ENCODE measurements around the gene PNLIPRP1.

Gene PNLIPRP1

GRCh38 chr10:116633216-116633600 is 42.4 kb downstream of the PNLIPRP1 start:
- DNase-seq, result no peak

- DNase-seq, result no peak
These were observed 43.6 kb downstream of the PNLIPRP1 start for GRCh38 chr10:116634126-116634975.

- DNase-seq, result no peak
These were observed 45.6 kb downstream of the PNLIPRP1 start for GRCh38 chr10:116636385-116636784.

GRCh38 chr10:116636976-116637375 is 46.2 kb downstream of the PNLIPRP1 start:
- no peak for DNase-seq

- no peak for DNase-seq
These were observed 47.1 kb downstream of the PNLIPRP1 start for GRCh38 chr10:116637830-116638229.

GRCh38 chr10:116646502-116646901 is 55.7 kb downstream of the PNLIPRP1 start:
- no peak for DNase-seq

- no peak for DNase-seq
These were observed 58.1 kb downstream of the PNLIPRP1 start for GRCh38 chr10:116648903-116649302.

- no peak for DNase-seq
These were observed 63.1 kb downstream of the PNLIPRP1 start for GRCh38 chr10:116653885-116654284.

- no peak for DNase-seq
These were observed 64.1 kb downstream of the PNLIPRP1 start for GRCh38 chr10:116654816-116655215.

- no peak for DNase-seq
These were observed 64.8 kb downstream of the PNLIPRP1 start for GRCh38 chr10:116655568-116655967.

GRCh38 chr10:116656044-116656443 is 65.3 kb downstream of the PNLIPRP1 start:
- no peak for DNase-seq

- DNase-seq, result no peak
These were observed 67.2 kb downstream of the PNLIPRP1 start for GRCh38 chr10:116657863-116658551.

Data from activated naive CD4-positive, alpha-beta T cell (primary cell).